SIG-M5 treated with dmso at 0.1 percent for 504 hours (cell line): ENCODE measurements around the gene GSTP1.
"Not testable (repeated sequence)": the region's sequence is repeated elsewhere in the genome, so short reads cannot be mapped to it uniquely, and the experiment has no call there.

Experiments
- DNase-seq: peaks from one replicate; lab custom pipeline; 2025; ENCODE audit not compliant: unreplicated experiment; lab: John Stamatoyannopoulos, UW

Gene GSTP1

GRCh38 chr11:67613960-67614715 lies 30.5 kb downstream of the GSTP1 start:
- DNase-seq, result peak; percentile 67

GRCh38 chr11:67614730-67615714 lies 31.4 kb downstream of the GSTP1 start:
- DNase-seq, result peak; percentile 36

- no peak for DNase-seq
Measured at GRCh38 chr11:67615728-67616430, 32.3 kb downstream of the GSTP1 start.

- no peak for DNase-seq
Measured at GRCh38 chr11:67616431-67617242, 33.0 kb downstream of the GSTP1 start.

- DNase-seq, result no peak
Measured at GRCh38 chr11:67617243-67617953, 33.8 kb downstream of the GSTP1 start.

- DNase-seq, result not testable (repeated sequence)
Measured at GRCh38 chr11:67618901-67619659, 35.5 kb downstream of the GSTP1 start.

GRCh38 chr11:67619683-67620618 lies 36.3 kb downstream of the GSTP1 start:
- not testable (repeated sequence) for DNase-seq

GRCh38 chr11:67620621-67621020 lies 37.0 kb downstream of the GSTP1 start:
- DNase-seq, result not testable (repeated sequence)

- DNase-seq, result not testable (repeated sequence)
Measured at GRCh38 chr11:67621928-67622327, 38.3 kb downstream of the GSTP1 start.

GRCh38 chr11:67622905-67623304 lies 39.3 kb downstream of the GSTP1 start:
- not testable (repeated sequence) for DNase-seq

GRCh38 chr11:67623795-67624194 lies 40.2 kb downstream of the GSTP1 start:
- DNase-seq, result not testable (repeated sequence)

GRCh38 chr11:67626131-67626833 lies 42.7 kb downstream of the GSTP1 start:
- DNase-seq, result not testable (repeated sequence)

- DNase-seq, result no peak
Measured at GRCh38 chr11:67626970-67627369, 43.4 kb downstream of the GSTP1 start.

GRCh38 chr11:67627441-67627811 lies 43.8 kb downstream of the GSTP1 start:
- no peak for DNase-seq

- no peak for DNase-seq
Measured at GRCh38 chr11:67627812-67628624, 44.4 kb downstream of the GSTP1 start.

GRCh38 chr11:67628710-67629385 lies 45.2 kb downstream of the GSTP1 start:
- no peak for DNase-seq
